Endothelial cell of umbilical vein (primary cell): ENCODE data around the gene JAZF1.

Experiments
- EZH2 ChIP-seq: IDR thresholded peaks from 2 replicates; pipeline ENCODE4 v1.6.1; 2012; ENCODE audit warnings: borderline replicate concordance, low read depth, mild to moderate bottlenecking, moderate library complexity, low read length, inconsistent platforms; ENCODE audit not compliant: severe bottlenecking
- FOS ChIP-seq: IDR thresholded peaks from 2 replicates; pipeline ENCODE4 v1.6.1; 2011; ENCODE audit warnings: mild to moderate bottlenecking, low read length, moderate library complexity, borderline replicate concordance; ENCODE audit not compliant: insufficient read depth
- MAX ChIP-seq: IDR thresholded peaks from 2 replicates; pipeline ENCODE4 v1.6.1; 2011; ENCODE audit not compliant: insufficient read depth, insufficient read length
- POLR2A ChIP-seq: IDR thresholded peaks from 2 replicates; pipeline ENCODE4 v1.6.1; 2012; ENCODE audit warnings: low read depth, mild to moderate bottlenecking, control low read depth, low read length
- POLR2AphosphoS5 ChIP-seq: IDR thresholded peaks from 2 replicates; pipeline ENCODE4 v1.6.1; 2012; ENCODE audit warnings: low read depth, mild to moderate bottlenecking, control low read depth, low read length, moderate library complexity; ENCODE audit not compliant: insufficient read depth
- TF ChIP-seq, protein P1 (sequence below), 2 donors: IDR thresholded peaks; 1 replicate in 1 of 2; 2 replicates in 1 of 2; pipeline ENCODE4 v1.5.1; 2011; ENCODE audit warnings: low read length in 2 of 2, mild to moderate bottlenecking in 2 of 2, moderate library complexity in 2 of 2, control low read depth in 1 of 2, inconsistent platforms in 1 of 2, low read depth in 1 of 2; ENCODE audit not compliant: insufficient read depth in 1 of 2; ENCODE audit errors: extremely low read depth in 1 of 2

DNA sequence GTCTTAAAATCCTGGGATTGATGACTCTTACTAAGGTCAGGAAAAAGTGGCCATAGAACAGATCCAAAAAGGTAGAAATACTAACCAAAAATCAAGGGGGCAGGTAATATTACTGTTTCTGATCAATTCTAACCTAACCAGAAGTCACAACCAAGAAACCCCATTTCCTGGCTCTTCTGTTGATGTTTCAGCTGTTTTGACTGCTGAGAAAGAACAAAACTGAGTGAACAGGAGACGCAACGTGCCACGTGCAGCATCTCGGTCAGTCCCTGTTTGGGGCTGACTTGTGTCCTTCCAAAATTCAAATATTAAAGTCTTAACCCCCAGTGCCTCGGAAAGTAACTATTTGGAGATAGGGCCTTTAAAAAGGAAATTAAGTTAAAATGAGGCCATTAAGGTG is 56.8 kb downstream of the JAZF1 start:
- TF ChIP-seq EZH2, result no peak
- no peak for TF ChIP-seq POLR2A
- TF ChIP-seq, protein P1, sequence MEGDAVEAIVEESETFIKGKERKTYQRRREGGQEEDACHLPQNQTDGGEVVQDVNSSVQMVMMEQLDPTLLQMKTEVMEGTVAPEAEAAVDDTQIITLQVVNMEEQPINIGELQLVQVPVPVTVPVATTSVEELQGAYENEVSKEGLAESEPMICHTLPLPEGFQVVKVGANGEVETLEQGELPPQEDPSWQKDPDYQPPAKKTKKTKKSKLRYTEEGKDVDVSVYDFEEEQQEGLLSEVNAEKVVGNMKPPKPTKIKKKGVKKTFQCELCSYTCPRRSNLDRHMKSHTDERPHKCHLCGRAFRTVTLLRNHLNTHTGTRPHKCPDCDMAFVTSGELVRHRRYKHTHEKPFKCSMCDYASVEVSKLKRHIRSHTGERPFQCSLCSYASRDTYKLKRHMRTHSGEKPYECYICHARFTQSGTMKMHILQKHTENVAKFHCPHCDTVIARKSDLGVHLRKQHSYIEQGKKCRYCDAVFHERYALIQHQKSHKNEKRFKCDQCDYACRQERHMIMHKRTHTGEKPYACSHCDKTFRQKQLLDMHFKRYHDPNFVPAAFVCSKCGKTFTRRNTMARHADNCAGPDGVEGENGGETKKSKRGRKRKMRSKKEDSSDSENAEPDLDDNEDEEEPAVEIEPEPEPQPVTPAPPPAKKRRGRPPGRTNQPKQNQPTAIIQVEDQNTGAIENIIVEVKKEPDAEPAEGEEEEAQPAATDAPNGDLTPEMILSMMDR (IDR thresholded peaks at IDR 0.05; ENCODE audit: extremely low read depth in 1 of 2, insufficient read depth in 1 of 2, low read depth in 1 of 2, low read length in 2 of 2), result no peak
- TF ChIP-seq MAX, result no peak
- no peak for TF ChIP-seq POLR2AphosphoS5
- TF ChIP-seq FOS, result no peak
